GM12801 (cell line): ENCODE results near the gene NTSR1.

ENCODE experiments used
- CTCF ChIP-seq: IDR thresholded peaks from one replicate; pipeline ENCODE4 v1.5.1; 2011; ENCODE audit warnings: control low read depth; ENCODE audit not compliant: insufficient read length; ENCODE audit errors: extremely low read depth

The NTSR1 gene

GRCh38 chr20:62758226-62758912, 49.7 kb downstream of the NTSR1 start:
- TF ChIP-seq CTCF, result no peak

GRCh38 chr20:62759981-62760431, 51.4 kb downstream of the NTSR1 start:
- no peak for TF ChIP-seq CTCF

GRCh38 chr20:62760471-62760855, 51.8 kb downstream of the NTSR1 start:
- TF ChIP-seq CTCF, result no peak

- TF ChIP-seq CTCF, result no peak
Observed at GRCh38 chr20:62760856-62761758, 52.5 kb downstream of the NTSR1 start.

- TF ChIP-seq CTCF, result no peak
Observed at GRCh38 chr20:62761759-62762131, 53.1 kb downstream of the NTSR1 start.

- no peak for TF ChIP-seq CTCF
Observed at GRCh38 chr20:62762376-62762775, 53.7 kb downstream of the NTSR1 start.

GRCh38 chr20:62762801-62763368, 54.2 kb downstream of the NTSR1 start:
- TF ChIP-seq CTCF, result no peak
